Left lung (tissue), 10 donors: ENCODE results near the gene CHCHD6. TPM values are rescaled to one million over a fixed set of nuclear protein-coding genes. Genes with fewer than 3 reads are reported as not detected.

Experiments used
- ATAC-seq: fragments of 200-7000 bp; cut with Tn5 transposase; one replicate; pipeline ENCODE4 v1.9.1; 2020; ENCODE audit warnings: moderate library complexity
- DNase-seq, 4 donors: peaks; one replicate each; pipeline ENCODE4 v3.0.0-alpha.2; 2013 to 2020
- H3K27ac ChIP-seq, 2 donors: fragments of 200-600 bp; sonication (generic) in 1 of 2; one replicate each; pipeline versions ENCODE4 v1.5.0 to v1.8.0; 2020 to 2021
- H3K27me3 ChIP-seq, 2 donors: fragments of 200-600 bp; sonication (generic) in 1 of 2; one replicate each; pipeline versions ENCODE4 v1.5.0 to v1.8.0; 2020 to 2021
- H3K36me3 ChIP-seq, 2 donors: fragments of 200-600 bp; sonication (generic) in 1 of 2; one replicate each; pipeline versions ENCODE4 v1.5.0 to v1.8.0; 2020 to 2021
- H3K4me1 ChIP-seq, 2 donors: fragments of 200-600 bp; one replicate each; pipeline ENCODE4 v1.8.0; 2021
- H3K4me3 ChIP-seq, 2 donors: fragments of 200-600 bp; sonication (generic) in 1 of 2; one replicate each; pipeline versions ENCODE4 v1.5.0 to v1.8.0; 2020 to 2021; ENCODE audit warnings: mild to moderate bottlenecking in 1 of 2
- H3K9me3 ChIP-seq, 2 donors: fragments of 200-600 bp; sonication (generic) in 1 of 2; one replicate each; pipeline versions ENCODE4 v1.5.0 to v1.8.0; 2020 to 2021
- intact Hi-C, 2 donors: fragments of 100-400 bp; cut with DNase I; formaldehyde crosslinking; loops; one replicate each; pipeline versions ENCODE4 v1.11.2 to v1.14.2; 2022
- polyA plus RNA-seq, 6 donors: library from polyadenylated mRNA; unstranded; fragments of 120-200 nt; gene quantifications; one replicate each; pipeline ENCODE4 v1.2.1, GENCODE V29; 2013; ENCODE audit not compliant: insufficient read length in 6 of 6
- total RNA-seq, 2 donors: library from RNA; stranded (reverse); fragmentation: NEBNext Ultra II Directional; extraction: Animal tissue kit (Norgen Biotek cat#: 25700); gene quantifications; one replicate each; pipeline ENCODE4 v1.2.1, GENCODE V29; 2021
- TF ChIP-seq, protein P1 (sequence below), 2 donors: fragments of 200-600 bp; sonication (generic) in 1 of 2; IDR thresholded peaks; one replicate each; pipeline versions ENCODE4 v1.5.0 to v1.8.0; 2021; ENCODE audit warnings: antibody characterized with exemption in 2 of 2
- donor health status: DM: no; HTN: yes; CAD: no.
- donor health status: DM: no; HTN: no; CAD: no.

CHCHD6 gene
- total and polyA plus RNA-seq, 8 donors = 11.8 to 21.1 (median 18.4) TPM

GRCh38 chr3:126678693-126679317, 25.2 kb upstream of the CHCHD6 start:
- H3K27ac ChIP-seq = no peak overlapping the region
- intact Hi-C loops = loop anchor here in 1 of 2 donors (5.0 to 10.0 kb wide), 2 partner anchors 776 to 863 kb away; no protein-coding TSS in a partner anchor
- DNase-seq (peak in 2 of 4 donors; percentile 51 to 80), ATAC-seq (peak; percentile 93)
- H3K27me3 ChIP-seq = peaks cover 0 to 20% of the 10 kb centered on the region in 2 donors
- no peak overlapping the region for H3K4me3 ChIP-seq
- H3K4me1 ChIP-seq = peaks cover 0 to 8% of the 10 kb centered on the region in 2 donors
- H3K9me3 ChIP-seq = peaks cover 0 to 9% of the 10 kb centered on the region in 2 donors
- H3K36me3 ChIP-seq = no peaks in the 10 kb centered on the region
- TF ChIP-seq, protein P1, sequence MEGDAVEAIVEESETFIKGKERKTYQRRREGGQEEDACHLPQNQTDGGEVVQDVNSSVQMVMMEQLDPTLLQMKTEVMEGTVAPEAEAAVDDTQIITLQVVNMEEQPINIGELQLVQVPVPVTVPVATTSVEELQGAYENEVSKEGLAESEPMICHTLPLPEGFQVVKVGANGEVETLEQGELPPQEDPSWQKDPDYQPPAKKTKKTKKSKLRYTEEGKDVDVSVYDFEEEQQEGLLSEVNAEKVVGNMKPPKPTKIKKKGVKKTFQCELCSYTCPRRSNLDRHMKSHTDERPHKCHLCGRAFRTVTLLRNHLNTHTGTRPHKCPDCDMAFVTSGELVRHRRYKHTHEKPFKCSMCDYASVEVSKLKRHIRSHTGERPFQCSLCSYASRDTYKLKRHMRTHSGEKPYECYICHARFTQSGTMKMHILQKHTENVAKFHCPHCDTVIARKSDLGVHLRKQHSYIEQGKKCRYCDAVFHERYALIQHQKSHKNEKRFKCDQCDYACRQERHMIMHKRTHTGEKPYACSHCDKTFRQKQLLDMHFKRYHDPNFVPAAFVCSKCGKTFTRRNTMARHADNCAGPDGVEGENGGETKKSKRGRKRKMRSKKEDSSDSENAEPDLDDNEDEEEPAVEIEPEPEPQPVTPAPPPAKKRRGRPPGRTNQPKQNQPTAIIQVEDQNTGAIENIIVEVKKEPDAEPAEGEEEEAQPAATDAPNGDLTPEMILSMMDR (IDR thresholded peaks at IDR 0.05) = no peak

- Histone ChIP-seq H3K4me3 (no peak overlapping the region), H3K27me3 (peaks cover 0 to 20% of the 10 kb centered on the region in 2 donors), H3K4me1 (peaks cover 0 to 8% of the 10 kb centered on the region in 2 donors), H3K36me3 (no peaks in the 10 kb centered on the region), H3K9me3 (peaks cover 0 to 4% of the 10 kb centered on the region in 2 donors), H3K27ac (no peak overlapping the region)
- intact Hi-C loops = loop anchor here in 1 of 2 donors (5.0 to 10.0 kb wide), 2 partner anchors 775 to 863 kb away; no protein-coding TSS in a partner anchor
- TF ChIP-seq, protein P1 (IDR thresholded peaks at IDR 0.05) = peak; percentile 98
- ATAC-seq = peak; percentile 98
- DNase-seq = peak; percentile 66 to 94 (median 78)
Observed at GRCh38 chr3:126679318-126679751, 24.7 kb upstream of the CHCHD6 start.

- H3K27ac ChIP-seq = no peak overlapping the region
- DNase-seq = no peak
- H3K4me3 ChIP-seq = no peak overlapping the region
- H3K27me3 ChIP-seq = peaks cover 0 to 20% of the 10 kb centered on the region in 2 donors
- peaks cover 0 to 8% of the 10 kb centered on the region in 2 donors for H3K4me1 ChIP-seq
- intact Hi-C loops = loop anchor here in 1 of 2 donors (5.0 to 10.0 kb wide), 3 partner anchors 302 to 862 kb away; partner anchors contain the start of gene PLXNA1
- no peak for ATAC-seq
- no peaks in the 10 kb centered on the region for H3K36me3 ChIP-seq
- H3K9me3 ChIP-seq = no peaks in the 10 kb centered on the region
- TF ChIP-seq, protein P1 (IDR thresholded peaks at IDR 0.05) = no peak
Observed at GRCh38 chr3:126679831-126680666, 24.0 kb upstream of the CHCHD6 start.

- Histone ChIP-seq H3K9me3 (no peaks in the 10 kb centered on the region), H3K4me1 (peaks cover 0 to 8% of the 10 kb centered on the region in 2 donors), H3K27ac (no peak overlapping the region), H3K4me3 (no peak overlapping the region), H3K27me3 (peaks cover 0 to 20% of the 10 kb centered on the region in 2 donors), H3K36me3 (no peaks in the 10 kb centered on the region)
- TF ChIP-seq, protein P1 (IDR thresholded peaks at IDR 0.05) = no peak
- DNase-seq (no peak), ATAC-seq (no peak)
- intact Hi-C loops = loop anchor here in 1 of 2 donors (5.0 kb wide), 1 partner anchor 302 kb away; the partner anchor contains the start of gene PLXNA1
Observed at GRCh38 chr3:126680667-126681055, 23.4 kb upstream of the CHCHD6 start.
